ENCODE results near the gene RNF208. TPM values are rescaled to one million over a fixed set of nuclear protein-coding genes. Genes with fewer than 3 reads are reported as not detected.

The RNF208 gene
- total and polyA plus RNA-seq, 10 of the 15 experiments (the other 5 are each of a cell fraction or from before 2014, with no cell fraction given): 0.06 to 10.7 (median 0.77) TPM

DNA sequence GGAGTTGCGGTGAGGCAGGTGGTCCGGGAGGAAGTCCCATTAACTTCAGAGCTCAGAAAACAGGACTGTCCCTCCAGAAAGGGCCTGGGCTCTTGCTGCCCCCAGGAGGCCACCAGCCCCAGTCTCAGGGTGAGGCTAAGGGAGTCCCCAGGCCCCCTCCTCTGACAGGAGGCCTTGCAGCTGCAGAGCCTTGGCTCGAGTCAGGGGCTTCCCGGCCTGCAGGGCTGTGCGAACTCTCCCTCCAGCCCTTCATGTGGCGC, 25.8 kb upstream of the RNF208 start:
- CTCF ChIA-PET: no interaction called here
- no TSS peak for BruUV-seq (replicated peaks)
- DNase-seq (ENCODE audit: low read depth, low spot score) (no peak), FAIRE-seq (no peak), ATAC-seq (no peak)
- Histone ChIP-seq H3K36me3 (ENCODE audit: control insufficient read depth in 2 of 2, insufficient read depth in 2 of 2, low read length in 1 of 2) (peaks cover 6 to 7% of the 10 kb centered on the region in 2 experiments), H2AFZ (ENCODE audit: control insufficient read depth, low read depth, low read length) (no peak overlapping the region), H3K79me2 (ENCODE audit: control insufficient read depth, insufficient read depth, low read length) (peaks cover 8% of the 10 kb centered on the region), H3K27me3 (replicated peaks in 1 of 2; ENCODE audit: control insufficient read depth in 2 of 2, insufficient read depth in 2 of 2, low read length in 1 of 2) (no peaks in the 10 kb centered on the region), H3K9me3 (replicated peaks; ENCODE audit: control insufficient read depth, insufficient read depth, low read length) (no peaks in the 10 kb centered on the region), H3K4me3 (no peak overlapping the region), H4K20me1 (ENCODE audit: control insufficient read depth, insufficient read depth) (no peaks in the 10 kb centered on the region), H3K9ac (ENCODE audit: control insufficient read depth, insufficient read depth, low read length) (no peak overlapping the region), H3K4me2 (ENCODE audit: control insufficient read depth, insufficient read depth) (no peak overlapping the region), H3K4me1 (ENCODE audit: control insufficient read depth, insufficient read depth, low read length) (peaks cover 15% of the 10 kb centered on the region), H3K27ac (ENCODE audit: control insufficient read depth, insufficient read depth) (no peak overlapping the region)
- POLR2A ChIA-PET: interaction anchor here (0.6 kb wide), 1 partner anchor 15 kb away, joined by 3 read pairs; no protein-coding TSS in a partner anchor
- TF ChIP-seq JUNB (IDR thresholded peaks at IDR 0.05) (no peak), RAD51 (IDR thresholded peaks at IDR 0.05) (no peak), SMARCA5 (IDR thresholded peaks at IDR 0.05) (no peak)
- in situ Hi-C loops (cut with MboI): no loop called here
- 63% methylated on average over 6 of the region's 6 CpGs for WGBS (ENCODE audit: insufficient coverage, insufficient replicate concordance, low lambda C conversion rate, missing lambda C conversion rate)
- intact Hi-C loops (cut with micrococcal nuclease; ENCODE audit: unreplicated experiment): no loop called here
- RAD21 ChIA-PET (ENCODE audit: unreplicated experiment): no interaction called here
- SMC1A ChIA-PET (ENCODE audit: uncharacterized antibody, unreplicated experiment): no interaction called here

DNA sequence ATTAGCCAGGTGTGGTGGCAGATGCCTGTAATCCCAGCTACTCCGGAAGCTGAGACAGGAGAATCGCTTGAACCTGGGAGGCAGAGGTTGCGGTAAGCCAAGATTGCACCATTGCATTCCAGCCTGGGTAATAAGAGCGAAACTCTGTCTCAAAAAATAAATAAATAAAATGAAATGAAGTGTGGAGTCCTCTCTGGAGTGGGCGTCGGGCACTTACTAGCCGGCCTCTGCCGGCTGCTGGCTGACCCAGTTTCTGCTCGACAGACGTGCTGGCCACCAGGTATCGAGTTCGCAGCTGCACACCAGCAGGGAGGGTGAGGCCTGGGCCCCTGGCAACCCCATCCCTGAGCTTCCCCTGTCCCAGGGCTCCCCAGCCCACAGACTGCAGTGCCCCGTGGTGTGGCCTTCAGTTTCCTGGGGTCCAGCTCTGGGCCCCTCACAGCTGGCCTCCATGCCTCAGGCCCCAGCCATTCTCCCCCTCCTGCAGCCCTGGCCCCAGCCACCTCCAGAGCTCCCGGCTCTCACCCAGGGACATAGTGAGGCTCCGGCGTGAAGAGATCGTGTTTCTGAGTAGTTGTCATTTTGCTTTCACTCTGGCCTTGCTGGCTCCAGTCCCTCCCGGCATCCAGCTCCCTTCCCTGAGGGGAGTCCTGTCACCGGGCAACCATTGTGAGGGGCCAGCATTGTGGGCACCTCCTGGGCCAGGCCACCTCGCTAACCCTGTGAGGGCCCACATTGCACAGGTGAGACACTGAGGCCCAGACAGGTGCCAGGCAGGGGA, 25.3 kb upstream of the RNF208 start:
- Histone ChIP-seq H4K20me1 (ENCODE audit: control insufficient read depth, insufficient read depth) (peaks cover under 1% of the 10 kb centered on the region; the same call in 1 of the 2 replicates), H3K27ac (ENCODE audit: control insufficient read depth, insufficient read depth) (no peak overlapping the region), H3K79me2 (ENCODE audit: control insufficient read depth, insufficient read depth, low read length) (peaks cover 13% of the 10 kb centered on the region), H3K36me3 (ENCODE audit: control insufficient read depth in 2 of 2, insufficient read depth in 2 of 2, low read length in 1 of 2) (peaks cover 8 to 12% of the 10 kb centered on the region in 2 experiments), H3K27me3 (replicated peaks in 1 of 2; ENCODE audit: control insufficient read depth in 2 of 2, insufficient read depth in 2 of 2, low read length in 1 of 2) (no peaks in the 10 kb centered on the region), H3K4me2 (ENCODE audit: control insufficient read depth, insufficient read depth) (no peak overlapping the region), H3K4me1 (ENCODE audit: control insufficient read depth, insufficient read depth, low read length) (peaks cover 20% of the 10 kb centered on the region), H3K4me3 (no peak overlapping the region), H3K9ac (ENCODE audit: control insufficient read depth, insufficient read depth, low read length) (no peak overlapping the region), H2AFZ (ENCODE audit: control insufficient read depth, low read depth, low read length) (no peak overlapping the region), H3K9me3 (replicated peaks; ENCODE audit: control insufficient read depth, insufficient read depth, low read length) (no peaks in the 10 kb centered on the region)
- ATAC-seq (no peak), FAIRE-seq (no peak), DNase-seq (ENCODE audit: low read depth, low spot score) (no peak)
- TF ChIP-seq, protein P1, sequence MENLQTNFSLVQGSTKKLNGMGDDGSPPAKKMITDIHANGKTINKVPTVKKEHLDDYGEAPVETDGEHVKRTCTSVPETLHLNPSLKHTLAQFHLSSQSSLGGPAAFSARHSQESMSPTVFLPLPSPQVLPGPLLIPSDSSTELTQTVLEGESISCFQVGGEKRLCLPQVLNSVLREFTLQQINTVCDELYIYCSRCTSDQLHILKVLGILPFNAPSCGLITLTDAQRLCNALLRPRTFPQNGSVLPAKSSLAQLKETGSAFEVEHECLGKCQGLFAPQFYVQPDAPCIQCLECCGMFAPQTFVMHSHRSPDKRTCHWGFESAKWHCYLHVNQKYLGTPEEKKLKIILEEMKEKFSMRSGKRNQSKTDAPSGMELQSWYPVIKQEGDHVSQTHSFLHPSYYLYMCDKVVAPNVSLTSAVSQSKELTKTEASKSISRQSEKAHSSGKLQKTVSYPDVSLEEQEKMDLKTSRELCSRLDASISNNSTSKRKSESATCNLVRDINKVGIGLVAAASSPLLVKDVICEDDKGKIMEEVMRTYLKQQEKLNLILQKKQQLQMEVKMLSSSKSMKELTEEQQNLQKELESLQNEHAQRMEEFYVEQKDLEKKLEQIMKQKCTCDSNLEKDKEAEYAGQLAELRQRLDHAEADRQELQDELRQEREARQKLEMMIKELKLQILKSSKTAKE (IDR thresholded peaks at IDR 0.05; ENCODE audit: low read depth, poor library complexity, severe bottlenecking): no peak
- ChIA-PET CTCF (no interaction called here), POLR2A (no interaction called here), SMC1A (ENCODE audit: uncharacterized antibody, unreplicated experiment) (no interaction called here), RAD21 (ENCODE audit: unreplicated experiment) (no interaction called here)
- in situ Hi-C loops (cut with MboI) (no loop called here), intact Hi-C loops (cut with micrococcal nuclease; ENCODE audit: unreplicated experiment) (no loop called here)
- no TSS peak for BruUV-seq (replicated peaks)
- 83% methylated on average over 20 of the region's 20 CpGs for WGBS (ENCODE audit: insufficient coverage, insufficient replicate concordance, low lambda C conversion rate, missing lambda C conversion rate)
